ENCODE data around the gene ZNF764.

Gene ZNF764

GRCh38 chr16:30526137-30526822 is 31.9 kb downstream of the ZNF764 start, which contains the start of gene ZNF768:
Gene ZNF768, minus strand, starts transcription at chr16:30526566. Its CDS starts 153 bp downstream, at chr16:30526413.
- Histone ChIP-seq H3K27ac (ENCODE audit: low read depth, low read length) (peak within 1 kb of the TSS; percentile 94), H3K9me3 (ENCODE audit: insufficient read depth, low read length) (no peaks in the 10 kb centered on the region), H3K9ac (ENCODE audit: low read length) (peak within 1 kb of the TSS; percentile 78), H3F3A (ENCODE audit: insufficient read depth) (peaks cover 39% of the 10 kb centered on the region), H3K27me3 (ENCODE audit: low read length) (no peaks in the 10 kb centered on the region), H2AFZ (ENCODE audit: low read depth, low read length, severe bottlenecking) (peak within 1 kb of the TSS; percentile 83), H3K36me3 (ENCODE audit: low read length) (no peaks in the 10 kb centered on the region), H3K4me2 (ENCODE audit: low read depth, low read length, poor library complexity, severe bottlenecking) (peak within 1 kb of the TSS; percentile 96), H3K79me2 (ENCODE audit: insufficient read depth, low read length) (no peaks in the 10 kb centered on the region), H3K4me3 (ENCODE audit: insufficient read depth, low read length, poor library complexity, severe bottlenecking) (peak within 1 kb of the TSS; percentile 92), H3K9me2 (replicated peaks; ENCODE audit: insufficient read depth, low read length) (no peaks in the 10 kb centered on the region), H4K20me1 (ENCODE audit: low read depth, low read length) (no peaks in the 10 kb centered on the region)
- no peak for TF ChIP-seq EZH2phosphoT487 (conservative IDR thresholded peaks at IDR 0.05; ENCODE audit: low read length)
- TF ChIP-seq, protein P1, sequence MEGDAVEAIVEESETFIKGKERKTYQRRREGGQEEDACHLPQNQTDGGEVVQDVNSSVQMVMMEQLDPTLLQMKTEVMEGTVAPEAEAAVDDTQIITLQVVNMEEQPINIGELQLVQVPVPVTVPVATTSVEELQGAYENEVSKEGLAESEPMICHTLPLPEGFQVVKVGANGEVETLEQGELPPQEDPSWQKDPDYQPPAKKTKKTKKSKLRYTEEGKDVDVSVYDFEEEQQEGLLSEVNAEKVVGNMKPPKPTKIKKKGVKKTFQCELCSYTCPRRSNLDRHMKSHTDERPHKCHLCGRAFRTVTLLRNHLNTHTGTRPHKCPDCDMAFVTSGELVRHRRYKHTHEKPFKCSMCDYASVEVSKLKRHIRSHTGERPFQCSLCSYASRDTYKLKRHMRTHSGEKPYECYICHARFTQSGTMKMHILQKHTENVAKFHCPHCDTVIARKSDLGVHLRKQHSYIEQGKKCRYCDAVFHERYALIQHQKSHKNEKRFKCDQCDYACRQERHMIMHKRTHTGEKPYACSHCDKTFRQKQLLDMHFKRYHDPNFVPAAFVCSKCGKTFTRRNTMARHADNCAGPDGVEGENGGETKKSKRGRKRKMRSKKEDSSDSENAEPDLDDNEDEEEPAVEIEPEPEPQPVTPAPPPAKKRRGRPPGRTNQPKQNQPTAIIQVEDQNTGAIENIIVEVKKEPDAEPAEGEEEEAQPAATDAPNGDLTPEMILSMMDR (IDR thresholded peaks at IDR 0.05; ENCODE audit: insufficient read depth, low read length, poor library complexity, severe bottlenecking): no peak

DNA sequence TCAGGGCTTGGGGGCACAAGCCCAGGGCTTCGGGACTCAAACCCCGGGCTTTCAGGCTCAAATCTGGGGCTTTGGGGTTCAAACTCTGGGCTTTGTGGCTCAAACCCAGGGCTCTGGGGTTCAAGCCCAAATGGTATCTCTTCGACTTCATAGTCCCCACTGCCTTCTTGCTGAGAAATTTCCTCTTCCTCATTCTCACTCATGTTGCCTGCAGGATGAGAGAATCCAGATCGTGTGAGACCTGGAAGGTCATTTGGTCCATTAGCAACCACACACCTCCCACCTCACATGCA is 32.4 kb downstream of the ZNF764 start:
- Histone ChIP-seq H3K9me2 (replicated peaks; ENCODE audit: insufficient read depth, low read length) (no peaks in the 10 kb centered on the region), H2AFZ (ENCODE audit: low read depth, low read length, severe bottlenecking) (no peak overlapping the region), H3K4me2 (ENCODE audit: low read depth, low read length, poor library complexity, severe bottlenecking) (peak overlapping the region; percentile 96), H3K9me3 (ENCODE audit: insufficient read depth, low read length) (no peaks in the 10 kb centered on the region), H4K20me1 (ENCODE audit: low read depth, low read length) (no peaks in the 10 kb centered on the region), H3K36me3 (ENCODE audit: low read length) (no peaks in the 10 kb centered on the region), H3K79me2 (ENCODE audit: insufficient read depth, low read length) (no peaks in the 10 kb centered on the region), H3F3A (ENCODE audit: insufficient read depth) (peaks cover 40% of the 10 kb centered on the region), H3K27me3 (ENCODE audit: low read length) (no peaks in the 10 kb centered on the region), H3K27ac (ENCODE audit: low read depth, low read length) (peak overlapping the region; percentile 75), H3K9ac (ENCODE audit: low read length) (peak overlapping the region; percentile 78), H3K4me3 (ENCODE audit: insufficient read depth, low read length, poor library complexity, severe bottlenecking) (peak overlapping the region; percentile 92)
- TF ChIP-seq EZH2phosphoT487 (conservative IDR thresholded peaks at IDR 0.05; ENCODE audit: low read length): no peak
- TF ChIP-seq, protein P1 (IDR thresholded peaks at IDR 0.05; ENCODE audit: insufficient read depth, low read length, poor library complexity, severe bottlenecking): no peak

GRCh38 chr16:30524575-30525568 is 33.3 kb downstream of the ZNF764 start:
- Histone ChIP-seq H3K27me3 (ENCODE audit: low read length) (no peaks in the 10 kb centered on the region), H2AFZ (ENCODE audit: low read depth, low read length, severe bottlenecking) (no peak overlapping the region), H3K36me3 (ENCODE audit: low read length) (no peaks in the 10 kb centered on the region), H3K79me2 (ENCODE audit: insufficient read depth, low read length) (no peaks in the 10 kb centered on the region), H4K20me1 (ENCODE audit: low read depth, low read length) (no peaks in the 10 kb centered on the region), H3K4me2 (ENCODE audit: low read depth, low read length, poor library complexity, severe bottlenecking) (no peak overlapping the region), H3K9ac (ENCODE audit: low read length) (no peak overlapping the region), H3K9me2 (replicated peaks; ENCODE audit: insufficient read depth, low read length) (no peaks in the 10 kb centered on the region), H3F3A (ENCODE audit: insufficient read depth) (peaks cover 45% of the 10 kb centered on the region), H3K4me3 (ENCODE audit: insufficient read depth, low read length, poor library complexity, severe bottlenecking) (no peak overlapping the region), H3K9me3 (ENCODE audit: insufficient read depth, low read length) (no peaks in the 10 kb centered on the region), H3K27ac (ENCODE audit: low read depth, low read length) (no peak overlapping the region)
- TF ChIP-seq, protein P1 (IDR thresholded peaks at IDR 0.05; ENCODE audit: insufficient read depth, low read length, poor library complexity, severe bottlenecking): no peak
- TF ChIP-seq EZH2phosphoT487 (conservative IDR thresholded peaks at IDR 0.05; ENCODE audit: low read length): no peak
